ENCODE results near the gene KLK1.
A peak's percentile ranks its signal among the peaks of the same experiment; 100 is the strongest.
"Not testable (repeated sequence)": the region's sequence is repeated elsewhere in the genome, so short reads cannot be mapped to it uniquely, and the experiment has no call there.

Gene KLK1

GRCh38 chr19:50791594-50792271 is 31.9 kb downstream of the KLK1 start:
- DNase-seq = no peak

- DNase-seq = no peak
These were observed 32.6 kb downstream of the KLK1 start for GRCh38 chr19:50790922-50791467.

- DNase-seq = no peak
These were observed 33.2 kb downstream of the KLK1 start, which contains the start of gene ACP4 for GRCh38 chr19:50790396-50790795. Gene ACP4, plus strand, starts transcription at chr19:50790415. Its CDS starts 0 bp downstream, at chr19:50790415.

- no peak for DNase-seq
These were observed 38.3 kb downstream of the KLK1 start for GRCh38 chr19:50785329-50785728.

GRCh38 chr19:50784710-50785109 is 38.9 kb downstream of the KLK1 start:
- DNase-seq = no peak

GRCh38 chr19:50783848-50784152 is 39.8 kb downstream of the KLK1 start:
- DNase-seq = not testable (repeated sequence)

- DNase-seq = no peak
These were observed 42.7 kb downstream of the KLK1 start for GRCh38 chr19:50780753-50781435.

GRCh38 chr19:50779504-50780457 is 43.8 kb downstream of the KLK1 start:
- no peak for DNase-seq

GRCh38 chr19:50778906-50779430 is 44.6 kb downstream of the KLK1 start:
- DNase-seq = no peak

GRCh38 chr19:50777830-50778303 is 45.7 kb downstream of the KLK1 start:
- DNase-seq = no peak

- no peak for DNase-seq
These were observed 46.3 kb downstream of the KLK1 start for GRCh38 chr19:50777261-50777660.

- DNase-seq = no peak
These were observed 47.5 kb downstream of the KLK1 start for GRCh38 chr19:50776131-50776530.

GRCh38 chr19:50773454-50773853 is 50.1 kb downstream of the KLK1 start:
- DNase-seq = not testable (repeated sequence)

- DNase-seq = not testable (repeated sequence)
These were observed 50.7 kb downstream of the KLK1 start for GRCh38 chr19:50772912-50773311.

GRCh38 chr19:50772476-50772875 is 51.1 kb downstream of the KLK1 start:
- DNase-seq = peak; percentile 53

- DNase-seq = no peak
These were observed 52.7 kb downstream of the KLK1 start for GRCh38 chr19:50770888-50771287.

GRCh38 chr19:50770164-50770563 is 53.4 kb downstream of the KLK1 start, which contains the start of gene GPR32:
Gene GPR32, plus strand, starts transcription at chr19:50770464. Its CDS starts 137 bp downstream, at chr19:50770601.
- not testable (repeated sequence) for DNase-seq
